Measurements from ENCODE around the gene CLN6. TPM values are rescaled to one million over a fixed set of nuclear protein-coding genes. Genes with fewer than 3 reads are reported as not detected.
"Not testable (repeated sequence)": the region's sequence is repeated elsewhere in the genome, so short reads cannot be mapped to it uniquely, and the experiment has no call there.

The CLN6 gene
- total RNA-seq, 4 donors from 2014 or later, result 20.3 to 38.1 (median 27.9) TPM

GRCh38 chr15:68224546-68225250 is 4.8 kb downstream of the CLN6 start:
- Histone ChIP-seq H3K9me3 (no peaks in the 10 kb centered on the region), H3K4me3 (no peak overlapping the region), H3K27ac (no peak overlapping the region), H3K27me3 (no peaks in the 10 kb centered on the region), H3K36me3 (no peaks in the 10 kb centered on the region), H3K4me1 (peaks cover 17% of the 10 kb centered on the region)
- peak; percentile 15 to 58 for DNase-seq (ENCODE audit: low spot score in 2 of 2)
- WGBS, result 85% methylated on average over 3 of the region's 3 CpGs
- TF ChIP-seq EP300 (IDR thresholded peaks at IDR 0.05) (no peak), POLR2AphosphoS5 (IDR thresholded peaks at IDR 0.05) (no peak), POLR2A (IDR thresholded peaks at IDR 0.05) (no peak), CTCF (IDR thresholded peaks at IDR 0.05) (no peak)

- DNase-seq (ENCODE audit: low spot score in 2 of 2), result peak in 1 of 2 donors; percentile 11
- no peaks in the 10 kb centered on the region for H3K27me3 ChIP-seq
- H3K36me3 ChIP-seq, result no peaks in the 10 kb centered on the region
- H3K9me3 ChIP-seq, result no peaks in the 10 kb centered on the region
- H3K4me3 ChIP-seq, result no peak overlapping the region
- WGBS, result 71% methylated on average over 3 of the region's 3 CpGs
- peaks cover 17% of the 10 kb centered on the region for H3K4me1 ChIP-seq
- no peak overlapping the region for H3K27ac ChIP-seq
- TF ChIP-seq EP300 (IDR thresholded peaks at IDR 0.05) (no peak), POLR2A (IDR thresholded peaks at IDR 0.05) (no peak), CTCF (IDR thresholded peaks at IDR 0.05) (no peak), POLR2AphosphoS5 (IDR thresholded peaks at IDR 0.05) (no peak)
Measured at GRCh38 chr15:68224108-68224507, 5.4 kb downstream of the CLN6 start.

- H3K4me3 ChIP-seq, result no peak overlapping the region
- H3K4me1 ChIP-seq, result peaks cover 7% of the 10 kb centered on the region
- H3K36me3 ChIP-seq, result no peaks in the 10 kb centered on the region
- H3K27ac ChIP-seq, result no peak overlapping the region
- DNase-seq (ENCODE audit: low spot score in 2 of 2), result peak; percentile 28 to 34
- H3K27me3 ChIP-seq, result no peaks in the 10 kb centered on the region
- H3K9me3 ChIP-seq, result no peaks in the 10 kb centered on the region
- WGBS, result 91% methylated on average over 6 of the region's 6 CpGs
- TF ChIP-seq POLR2AphosphoS5 (IDR thresholded peaks at IDR 0.05) (no peak), EP300 (IDR thresholded peaks at IDR 0.05) (no peak), CTCF (IDR thresholded peaks at IDR 0.05) (no peak), POLR2A (IDR thresholded peaks at IDR 0.05) (no peak)
Measured at GRCh38 chr15:68223171-68223570, 6.4 kb downstream of the CLN6 start.

- H3K27me3 ChIP-seq, H3K9me3 ChIP-seq, H3K36me3 ChIP-seq, H3K27ac ChIP-seq, H3K4me3 ChIP-seq, H3K4me1 ChIP-seq: not testable (repeated sequence)
- WGBS, result over 99% methylated on average over 10 of the region's 18 CpGs
- peak; percentile 31 to 40 for DNase-seq (ENCODE audit: low spot score in 2 of 2)
Measured at GRCh38 chr15:68222432-68222743, 7.1 kb downstream of the CLN6 start.

GRCh38 chr15:68221530-68222431 is 7.7 kb downstream of the CLN6 start:
- H3K4me1 ChIP-seq, H3K27ac ChIP-seq, H3K4me3 ChIP-seq, H3K27me3 ChIP-seq, H3K36me3 ChIP-seq, H3K9me3 ChIP-seq: not testable (repeated sequence)
- 96% methylated on average over 15 of the region's 55 CpGs for WGBS
- DNase-seq (ENCODE audit: low spot score in 2 of 2), result peak; percentile 43 to 71

- WGBS, result 99% methylated on average over 6 of the region's 6 CpGs
Measured at GRCh38 chr15:68220967-68221366, 8.6 kb downstream of the CLN6 start.

More at GRCh38 chr15:68220967-68221366, 8.6 kb downstream of the CLN6 start:
- no peak for TF ChIP-seq CTCF (IDR thresholded peaks at IDR 0.05)
- TF ChIP-seq POLR2AphosphoS5 (IDR thresholded peaks at IDR 0.05), result no peak
- no peak for TF ChIP-seq EP300 (IDR thresholded peaks at IDR 0.05)
- TF ChIP-seq POLR2A (IDR thresholded peaks at IDR 0.05), result no peak
- no peaks in the 10 kb centered on the region for H3K27me3 ChIP-seq
- H3K27ac ChIP-seq, result no peak overlapping the region
- peaks cover 9% of the 10 kb centered on the region for H3K36me3 ChIP-seq
- H3K4me3 ChIP-seq, result no peak overlapping the region
- DNase-seq (ENCODE audit: low spot score in 2 of 2), result peak in 1 of 2 donors; percentile 9
- H3K9me3 ChIP-seq, result no peaks in the 10 kb centered on the region
- H3K4me1 ChIP-seq, result no peaks in the 10 kb centered on the region
